Body of pancreas (tissue), 4 donors: ENCODE measurements around the gene CCR7.
"Not testable (repeated sequence)": the region's sequence is repeated elsewhere in the genome, so short reads cannot be mapped to it uniquely, and the experiment has no call there.

Experiments used
- POLR2A ChIP-seq, 3 donors: fragments of 450-650 bp; IDR thresholded peaks; one replicate each; pipeline ENCODE4 v1.6.1; 2016; ENCODE audit warnings: antibody characterized with exemption in 3 of 3, mild to moderate bottlenecking in 2 of 3
- TF ChIP-seq, protein P1 (sequence below), 7 experiments: fragments of 450-650 bp in 4 of 7; fragments of 200-600 bp in 3 of 7; sonication (generic) in 3 of 7; IDR thresholded peaks; one replicate each; pipeline ENCODE4 v1.5.1; 2016 to 2019; ENCODE audit warnings: antibody characterized with exemption in 7 of 7

GRCh38 chr17:40546497-40546896 lies 18.8 kb downstream of the CCR7 start:
- TF ChIP-seq POLR2A (IDR thresholded peaks at IDR 0.05) = not testable (repeated sequence)
- TF ChIP-seq, protein P1, sequence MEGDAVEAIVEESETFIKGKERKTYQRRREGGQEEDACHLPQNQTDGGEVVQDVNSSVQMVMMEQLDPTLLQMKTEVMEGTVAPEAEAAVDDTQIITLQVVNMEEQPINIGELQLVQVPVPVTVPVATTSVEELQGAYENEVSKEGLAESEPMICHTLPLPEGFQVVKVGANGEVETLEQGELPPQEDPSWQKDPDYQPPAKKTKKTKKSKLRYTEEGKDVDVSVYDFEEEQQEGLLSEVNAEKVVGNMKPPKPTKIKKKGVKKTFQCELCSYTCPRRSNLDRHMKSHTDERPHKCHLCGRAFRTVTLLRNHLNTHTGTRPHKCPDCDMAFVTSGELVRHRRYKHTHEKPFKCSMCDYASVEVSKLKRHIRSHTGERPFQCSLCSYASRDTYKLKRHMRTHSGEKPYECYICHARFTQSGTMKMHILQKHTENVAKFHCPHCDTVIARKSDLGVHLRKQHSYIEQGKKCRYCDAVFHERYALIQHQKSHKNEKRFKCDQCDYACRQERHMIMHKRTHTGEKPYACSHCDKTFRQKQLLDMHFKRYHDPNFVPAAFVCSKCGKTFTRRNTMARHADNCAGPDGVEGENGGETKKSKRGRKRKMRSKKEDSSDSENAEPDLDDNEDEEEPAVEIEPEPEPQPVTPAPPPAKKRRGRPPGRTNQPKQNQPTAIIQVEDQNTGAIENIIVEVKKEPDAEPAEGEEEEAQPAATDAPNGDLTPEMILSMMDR (IDR thresholded peaks at IDR 0.05) = not testable (repeated sequence)
